Epidermal melanocyte (primary cell): ENCODE results near the gene ADAM30.

Experiments
- DNase-seq: peaks from one replicate; pipeline ENCODE4 v3.0.0; 2011; ENCODE audit warnings: low spot score; ENCODE audit not compliant: insufficient read length

Gene ADAM30

GRCh38 chr1:119909890-119910596 is 13.7 kb upstream of the ADAM30 start:
- no peak for DNase-seq

GRCh38 chr1:119908661-119909060 is 12.3 kb upstream of the ADAM30 start:
- DNase-seq, result no peak

GRCh38 chr1:119906927-119907652 is 10.8 kb upstream of the ADAM30 start:
- no peak for DNase-seq

- DNase-seq, result no peak
Measured at GRCh38 chr1:119903443-119903835, 7.1 kb upstream of the ADAM30 start.

- no peak for DNase-seq
Measured at GRCh38 chr1:119902775-119903442, 6.6 kb upstream of the ADAM30 start.

GRCh38 chr1:119898981-119899720 is 2.8 kb upstream of the ADAM30 start:
- no peak for DNase-seq

- no peak for DNase-seq
Measured at GRCh38 chr1:119898530-119898929, 2.2 kb upstream of the ADAM30 start.

- no peak for DNase-seq
Measured at GRCh38 chr1:119895102-119895501, 1.2 kb downstream of the ADAM30 start.

- DNase-seq, result no peak
Measured at GRCh38 chr1:119893827-119894700, 2.3 kb downstream of the ADAM30 start.

GRCh38 chr1:119893238-119893791 is 3.0 kb downstream of the ADAM30 start:
- DNase-seq, result no peak

- no peak for DNase-seq
Measured at GRCh38 chr1:119891386-119891785, 4.9 kb downstream of the ADAM30 start.

- no peak for DNase-seq
Measured at GRCh38 chr1:119888476-119888875, 7.8 kb downstream of the ADAM30 start.

- DNase-seq, result no peak
Measured at GRCh38 chr1:119887427-119887826, 8.9 kb downstream of the ADAM30 start.

- DNase-seq, result no peak
Measured at GRCh38 chr1:119885903-119886783, 10.2 kb downstream of the ADAM30 start.

GRCh38 chr1:119884711-119885110 is 11.6 kb downstream of the ADAM30 start:
- no peak for DNase-seq

- no peak for DNase-seq
Measured at GRCh38 chr1:119883826-119884225, 12.5 kb downstream of the ADAM30 start.

GRCh38 chr1:119882132-119883049 is 13.9 kb downstream of the ADAM30 start:
- no peak for DNase-seq
